ENCODE measurements around the gene SUN2. TPM values are rescaled to one million over a fixed set of nuclear protein-coding genes. Genes with fewer than 3 reads are reported as not detected.

The SUN2 gene
- total and polyA plus RNA-seq, 5 donors from 2014 or later = 260 to 454 (median 331) TPM

- Mint-ChIP-seq H3K27ac (peak overlapping the region; percentile 53 to 59 (median 55)), H3K4me3 (no peak overlapping the region), H3K27me3 (no peaks in the 10 kb centered on the region), H3K4me1 (peaks cover 0 to 14% (median 3%) of the 10 kb centered on the region in 4 donors), H3K36me3 (peaks cover 17% of the 10 kb centered on the region), H3K9me3 (no peaks in the 10 kb centered on the region)
- Histone ChIP-seq H3K4me3 (ENCODE audit: low read depth, low read length) (no peak overlapping the region), H3K36me3 (ENCODE audit: control insufficient read depth, insufficient read depth, low read length) (peaks cover 4% of the 10 kb centered on the region), H3K27me3 (ENCODE audit: control insufficient read depth, insufficient read depth, low read length) (no peaks in the 10 kb centered on the region), H3K27ac (ENCODE audit: insufficient read depth, low read length, poor library complexity, severe bottlenecking) (no peak overlapping the region), H3K9me3 (ENCODE audit: control insufficient read depth in 2 of 2, low read length in 2 of 2) (no peaks in the 10 kb centered on the region), H3K4me1 (ENCODE audit: control insufficient read depth, insufficient read depth, low read length, poor library complexity, severe bottlenecking) (no peaks in the 10 kb centered on the region)
- ATAC-seq (ENCODE audit: low read depth in 2 of 2) (no peak), DNase-seq (no peak)
Measured at GRCh38 chr22:38784856-38785255, 29.1 kb upstream of the SUN2 start.

GRCh38 chr22:38784035-38784434 lies 28.2 kb upstream of the SUN2 start:
- H3K27ac ChIP-seq (ENCODE audit: insufficient read depth, low read length, poor library complexity, severe bottlenecking) = no peak overlapping the region

GRCh38 chr22:38783095-38783615 lies 27.4 kb upstream of the SUN2 start:
- peaks cover 8% of the 10 kb centered on the region for H3K36me3 ChIP-seq (ENCODE audit: control insufficient read depth, insufficient read depth, low read length)
- no peaks in the 10 kb centered on the region for H3K4me1 ChIP-seq (ENCODE audit: control insufficient read depth, insufficient read depth, low read length, poor library complexity, severe bottlenecking)
- Mint-ChIP-seq H3K4me3 (peak overlapping the region in 1 of 4 donors; percentile 35), H3K36me3 (peaks cover 21% of the 10 kb centered on the region), H3K4me1 (peaks cover 0 to 14% (median 4%) of the 10 kb centered on the region in 4 donors), H3K27ac (peak overlapping the region in 2 of 3 donors; percentile 70 to 93), H3K9me3 (no peaks in the 10 kb centered on the region), H3K27me3 (no peaks in the 10 kb centered on the region)
- DNase-seq (no peak), ATAC-seq (ENCODE audit: low read depth in 2 of 2) (no peak)
- H3K4me3 ChIP-seq (ENCODE audit: low read depth, low read length) = no peak overlapping the region
- no peak overlapping the region for H3K27ac ChIP-seq (ENCODE audit: insufficient read depth, low read length, poor library complexity, severe bottlenecking)
- no peaks in the 10 kb centered on the region for H3K27me3 ChIP-seq (ENCODE audit: control insufficient read depth, insufficient read depth, low read length)
- no peaks in the 10 kb centered on the region for H3K9me3 ChIP-seq (ENCODE audit: control insufficient read depth in 2 of 2, low read length in 2 of 2)

More at GRCh38 chr22:38784035-38784434, 28.2 kb upstream of the SUN2 start:
- Histone ChIP-seq H3K27me3 (ENCODE audit: control insufficient read depth, insufficient read depth, low read length) (no peaks in the 10 kb centered on the region), H3K36me3 (ENCODE audit: control insufficient read depth, insufficient read depth, low read length) (peaks cover 8% of the 10 kb centered on the region), H3K9me3 (ENCODE audit: control insufficient read depth in 2 of 2, low read length in 2 of 2) (no peaks in the 10 kb centered on the region), H3K4me3 (ENCODE audit: low read depth, low read length) (no peak overlapping the region), H3K4me1 (ENCODE audit: control insufficient read depth, insufficient read depth, low read length, poor library complexity, severe bottlenecking) (no peaks in the 10 kb centered on the region)
- Mint-ChIP-seq H3K9me3 (no peaks in the 10 kb centered on the region), H3K27me3 (no peaks in the 10 kb centered on the region), H3K36me3 (peaks cover 17% of the 10 kb centered on the region), H3K4me1 (peaks cover 0 to 14% (median 3%) of the 10 kb centered on the region in 4 donors), H3K27ac (no peak overlapping the region), H3K4me3 (no peak overlapping the region)
- no peak for ATAC-seq (ENCODE audit: low read depth in 2 of 2)
- no peak for DNase-seq

- no peak for DNase-seq
- H3K9me3 ChIP-seq (ENCODE audit: control insufficient read depth in 2 of 2, low read length in 2 of 2) = no peaks in the 10 kb centered on the region
- H3K27ac ChIP-seq (ENCODE audit: insufficient read depth, low read length, poor library complexity, severe bottlenecking) = no peak overlapping the region
- H3K4me3 Mint-ChIP-seq = no peak overlapping the region
- no peak overlapping the region for H3K4me3 ChIP-seq (ENCODE audit: low read depth, low read length)
- no peaks in the 10 kb centered on the region for H3K9me3 Mint-ChIP-seq
- H3K4me1 Mint-ChIP-seq = peaks cover 0 to 14% (median 5%) of the 10 kb centered on the region in 4 donors
- no peaks in the 10 kb centered on the region for H3K4me1 ChIP-seq (ENCODE audit: control insufficient read depth, insufficient read depth, low read length, poor library complexity, severe bottlenecking)
- no peaks in the 10 kb centered on the region for H3K27me3 Mint-ChIP-seq
- peak overlapping the region; percentile 25 to 93 (median 70) for H3K27ac Mint-ChIP-seq
- H3K27me3 ChIP-seq (ENCODE audit: control insufficient read depth, insufficient read depth, low read length) = no peaks in the 10 kb centered on the region
- no peak for ATAC-seq (ENCODE audit: low read depth in 2 of 2)
- peaks cover 21% of the 10 kb centered on the region for H3K36me3 Mint-ChIP-seq
- H3K36me3 ChIP-seq (ENCODE audit: control insufficient read depth, insufficient read depth, low read length) = peaks cover 8% of the 10 kb centered on the region
Measured at GRCh38 chr22:38782402-38783094, 26.8 kb upstream of the SUN2 start.

- Histone ChIP-seq H3K4me3 (ENCODE audit: low read depth, low read length) (no peak overlapping the region), H3K27me3 (ENCODE audit: control insufficient read depth, insufficient read depth, low read length) (no peaks in the 10 kb centered on the region), H3K9me3 (ENCODE audit: control insufficient read depth in 2 of 2, low read length in 2 of 2) (no peaks in the 10 kb centered on the region), H3K4me1 (ENCODE audit: control insufficient read depth, insufficient read depth, low read length, poor library complexity, severe bottlenecking) (no peaks in the 10 kb centered on the region), H3K36me3 (ENCODE audit: control insufficient read depth, insufficient read depth, low read length) (peaks cover 8% of the 10 kb centered on the region), H3K27ac (ENCODE audit: insufficient read depth, low read length, poor library complexity, severe bottlenecking) (no peak overlapping the region)
- H3K9me3 Mint-ChIP-seq = no peaks in the 10 kb centered on the region
- H3K27me3 Mint-ChIP-seq = no peaks in the 10 kb centered on the region
- H3K4me3 Mint-ChIP-seq = no peak overlapping the region
- H3K27ac Mint-ChIP-seq = peak overlapping the region in 2 of 3 donors; percentile 70 to 90
- peaks cover 0 to 14% (median 5%) of the 10 kb centered on the region in 4 donors for H3K4me1 Mint-ChIP-seq
- no peak for ATAC-seq (ENCODE audit: low read depth in 2 of 2)
- no peak for DNase-seq
- H3K36me3 Mint-ChIP-seq = peaks cover 21% of the 10 kb centered on the region
Measured at GRCh38 chr22:38781033-38781432, 25.2 kb upstream of the SUN2 start.

GRCh38 chr22:38777087-38777671 lies 21.4 kb upstream of the SUN2 start:
- H3K4me3 Mint-ChIP-seq = no peak overlapping the region
- H3K27ac Mint-ChIP-seq = no peak overlapping the region

GRCh38 chr22:38776086-38776485 lies 20.3 kb upstream of the SUN2 start:
- Histone ChIP-seq H3K4me1 (ENCODE audit: control insufficient read depth, insufficient read depth, low read length, poor library complexity, severe bottlenecking) (no peaks in the 10 kb centered on the region), H3K36me3 (ENCODE audit: control insufficient read depth, insufficient read depth, low read length) (peaks cover 8% of the 10 kb centered on the region), H3K27me3 (ENCODE audit: control insufficient read depth, insufficient read depth, low read length) (no peaks in the 10 kb centered on the region), H3K4me3 (ENCODE audit: low read depth, low read length) (no peak overlapping the region), H3K27ac (ENCODE audit: insufficient read depth, low read length, poor library complexity, severe bottlenecking) (no peak overlapping the region), H3K9me3 (ENCODE audit: control insufficient read depth in 2 of 2, low read length in 2 of 2) (no peaks in the 10 kb centered on the region)
- Mint-ChIP-seq H3K4me3 (no peak overlapping the region), H3K36me3 (peaks cover 4% of the 10 kb centered on the region), H3K4me1 (peaks cover 0 to 3% (median 0%) of the 10 kb centered on the region in 4 donors), H3K9me3 (no peaks in the 10 kb centered on the region), H3K27ac (no peak overlapping the region), H3K27me3 (no peaks in the 10 kb centered on the region)
- ATAC-seq (ENCODE audit: low read depth in 2 of 2) (no peak), DNase-seq (no peak)

More at GRCh38 chr22:38777087-38777671, 21.4 kb upstream of the SUN2 start:
- Histone ChIP-seq H3K9me3 (ENCODE audit: control insufficient read depth in 2 of 2, low read length in 2 of 2) (no peaks in the 10 kb centered on the region), H3K27ac (ENCODE audit: insufficient read depth, low read length, poor library complexity, severe bottlenecking) (no peak overlapping the region), H3K4me3 (ENCODE audit: low read depth, low read length) (no peak overlapping the region), H3K4me1 (ENCODE audit: control insufficient read depth, insufficient read depth, low read length, poor library complexity, severe bottlenecking) (no peaks in the 10 kb centered on the region), H3K36me3 (ENCODE audit: control insufficient read depth, insufficient read depth, low read length) (peaks cover 8% of the 10 kb centered on the region), H3K27me3 (ENCODE audit: control insufficient read depth, insufficient read depth, low read length) (no peaks in the 10 kb centered on the region)
- Mint-ChIP-seq H3K9me3 (no peaks in the 10 kb centered on the region), H3K4me1 (peaks cover 0 to 3% (median 1%) of the 10 kb centered on the region in 4 donors), H3K27me3 (no peaks in the 10 kb centered on the region), H3K36me3 (peaks cover 15% of the 10 kb centered on the region)
- no peak for DNase-seq
- ATAC-seq (ENCODE audit: low read depth in 2 of 2) = no peak
